Measurements from ENCODE around the gene TAS2R4. TPM values are rescaled to one million over a fixed set of nuclear protein-coding genes. Genes with fewer than 3 reads are reported as not detected.
"Not testable (repeated sequence)": the region's sequence is repeated elsewhere in the genome, so short reads cannot be mapped to it uniquely, and the experiment has no call there.

TAS2R4 gene
- polyA plus RNA-seq (2012; ENCODE audit: insufficient read depth, insufficient read length): 0.37 TPM

- no peak for DNase-seq (ENCODE audit: low read depth, low spot score)
Measured at GRCh38 chr7:141776374-141776773, at the start of gene TAS2R4. Gene TAS2R4, plus strand, starts transcription at chr7:141776674. Its CDS starts 1,815 bp downstream, at chr7:141778489.

GRCh38 chr7:141729020-141729419 is 47.5 kb upstream of the TAS2R4 start:
- no peak for DNase-seq (ENCODE audit: low read depth, low spot score)
- H3K4me3 ChIP-seq (ENCODE audit: low read length): no peak overlapping the region

More at GRCh38 chr7:141776374-141776773, at the start of gene TAS2R4:
- no peak within 1 kb of the TSS for H3K4me3 ChIP-seq (ENCODE audit: low read length)

- DNase-seq (ENCODE audit: low read depth, low spot score): no peak
- no peak overlapping the region for H3K4me3 ChIP-seq (ENCODE audit: low read length)
Measured at GRCh38 chr7:141731476-141732149, 44.9 kb upstream of the TAS2R4 start.

GRCh38 chr7:141737118-141737835 is 39.2 kb upstream of the TAS2R4 start:
- no peak for DNase-seq (ENCODE audit: low read depth, low spot score)
- peak overlapping the region; percentile 78 for H3K4me3 ChIP-seq (ENCODE audit: low read length)

GRCh38 chr7:141737836-141738591 is 38.5 kb upstream of the TAS2R4 start, which contains the start of gene SSBP1:
Gene SSBP1, plus strand, starts transcription at chr7:141738358. Its CDS starts 809 bp downstream, at chr7:141739167.
- DNase-seq (ENCODE audit: low read depth, low spot score): peak; percentile 98
- H3K4me3 ChIP-seq (ENCODE audit: low read length): peak within 1 kb of the TSS; percentile 78

GRCh38 chr7:141738592-141739013 is 37.9 kb upstream of the TAS2R4 start:
- no peak for DNase-seq (ENCODE audit: low read depth, low spot score)

GRCh38 chr7:141739250-141739649 is 37.2 kb upstream of the TAS2R4 start:
- peak overlapping the region; percentile 78 for H3K4me3 ChIP-seq (ENCODE audit: low read length)

More at GRCh38 chr7:141738592-141739013, 37.9 kb upstream of the TAS2R4 start:
- peak overlapping the region; percentile 78 for H3K4me3 ChIP-seq (ENCODE audit: low read length)

GRCh38 chr7:141742229-141742628 is 34.2 kb upstream of the TAS2R4 start:
- no peak overlapping the region for H3K4me3 ChIP-seq (ENCODE audit: low read length)
- DNase-seq (ENCODE audit: low read depth, low spot score): no peak

More at GRCh38 chr7:141739250-141739649, 37.2 kb upstream of the TAS2R4 start:
- DNase-seq (ENCODE audit: low read depth, low spot score): no peak

GRCh38 chr7:141744131-141744530 is 32.3 kb upstream of the TAS2R4 start:
- H3K4me3 ChIP-seq (ENCODE audit: low read length): no peak overlapping the region
- no peak for DNase-seq (ENCODE audit: low read depth, low spot score)

GRCh38 chr7:141748396-141748795 is 28.1 kb upstream of the TAS2R4 start:
- no peak for DNase-seq (ENCODE audit: low read depth, low spot score)
- H3K4me3 ChIP-seq (ENCODE audit: low read length): no peak overlapping the region

GRCh38 chr7:141751904-141752303 is 24.6 kb upstream of the TAS2R4 start:
- not testable (repeated sequence) for H3K4me3 ChIP-seq (ENCODE audit: low read length); DNase-seq (ENCODE audit: low read depth, low spot score)

- H3K4me3 ChIP-seq (ENCODE audit: low read length): no peak overlapping the region
- no peak for DNase-seq (ENCODE audit: low read depth, low spot score)
Measured at GRCh38 chr7:141752634-141753033, 23.8 kb upstream of the TAS2R4 start.

GRCh38 chr7:141754939-141755338 is 21.5 kb upstream of the TAS2R4 start:
- no peak overlapping the region for H3K4me3 ChIP-seq (ENCODE audit: low read length)
- peak; percentile 21 for DNase-seq (ENCODE audit: low read depth, low spot score)

GRCh38 chr7:141763797-141764196 is 12.7 kb upstream of the TAS2R4 start, which contains the start of gene TAS2R3:
Gene TAS2R3, plus strand, starts transcription at chr7:141764097. Its CDS starts 62 bp downstream, at chr7:141764159.
- no peak within 1 kb of the TSS for H3K4me3 ChIP-seq (ENCODE audit: low read length)
- DNase-seq (ENCODE audit: low read depth, low spot score): no peak

GRCh38 chr7:141770083-141770583 is 6.3 kb upstream of the TAS2R4 start:
- DNase-seq (ENCODE audit: low read depth, low spot score); H3K4me3 ChIP-seq (ENCODE audit: low read length): not testable (repeated sequence)

- no peak overlapping the region for H3K4me3 ChIP-seq (ENCODE audit: low read length)
- peak; percentile 51 for DNase-seq (ENCODE audit: low read depth, low spot score)
Measured at GRCh38 chr7:141785706-141786552, 9.5 kb downstream of the TAS2R4 start.

GRCh38 chr7:141788296-141788695 is 11.8 kb downstream of the TAS2R4 start:
- DNase-seq (ENCODE audit: low read depth, low spot score): no peak
- H3K4me3 ChIP-seq (ENCODE audit: low read length): no peak overlapping the region

- DNase-seq (ENCODE audit: low read depth, low spot score): no peak
Measured at GRCh38 chr7:141789917-141790316, 13.4 kb downstream of the TAS2R4 start, which contains the start of gene TAS2R5. Gene TAS2R5, plus strand, starts transcription at chr7:141790217. Its CDS starts 145 bp downstream, at chr7:141790362.

More at GRCh38 chr7:141789917-141790316, 13.4 kb downstream of the TAS2R4 start, which contains the start of gene TAS2R5:
- H3K4me3 ChIP-seq (ENCODE audit: low read length): no peak within 1 kb of the TSS

Measured in Jurkat, Clone E6-1 (cell line).